Stimulated activated CD8-positive, alpha-beta memory T cell treated with anti-CD3 and anti-CD28 coated beads, Interleukin-7, amount 100 ng/mL, for 24 hours (primary cell): Measurements from ENCODE around the gene CRYL1.

Source experiments
- DNase-seq: peaks from one replicate; pipeline ENCODE4 v3.0.0-alpha.2; 2020; ENCODE audit warnings: low read depth

Gene CRYL1

GRCh38 chr13:20398459-20398858, 127.2 kb downstream of the CRYL1 start:
- no peak for DNase-seq

- DNase-seq = no peak
Measured at GRCh38 chr13:20397896-20398295, 127.8 kb downstream of the CRYL1 start.

- DNase-seq = no peak
Measured at GRCh38 chr13:20395061-20395916, 130.4 kb downstream of the CRYL1 start.

GRCh38 chr13:20394506-20394905, 131.2 kb downstream of the CRYL1 start:
- DNase-seq = no peak

- DNase-seq = no peak
Measured at GRCh38 chr13:20394169-20394501, 131.5 kb downstream of the CRYL1 start.

GRCh38 chr13:20393273-20394168, 132.1 kb downstream of the CRYL1 start:
- DNase-seq = no peak

- no peak for DNase-seq
Measured at GRCh38 chr13:20392530-20392929, 133.1 kb downstream of the CRYL1 start.

- no peak for DNase-seq
Measured at GRCh38 chr13:20391597-20392452, 133.8 kb downstream of the CRYL1 start.

GRCh38 chr13:20390526-20391175, 135.0 kb downstream of the CRYL1 start:
- no peak for DNase-seq

GRCh38 chr13:20389696-20390525, 135.7 kb downstream of the CRYL1 start:
- DNase-seq = no peak

GRCh38 chr13:20388184-20388583, 137.5 kb downstream of the CRYL1 start:
- no peak for DNase-seq

- DNase-seq = no peak
Measured at GRCh38 chr13:20387441-20387971, 138.2 kb downstream of the CRYL1 start.

GRCh38 chr13:20387006-20387405, 138.7 kb downstream of the CRYL1 start:
- no peak for DNase-seq

GRCh38 chr13:20383058-20383457, 142.6 kb downstream of the CRYL1 start:
- no peak for DNase-seq

- no peak for DNase-seq
Measured at GRCh38 chr13:20381401-20381800, 144.3 kb downstream of the CRYL1 start.

- no peak for DNase-seq
Measured at GRCh38 chr13:20378721-20379120, 146.9 kb downstream of the CRYL1 start.

- no peak for DNase-seq
Measured at GRCh38 chr13:20377720-20378119, 147.9 kb downstream of the CRYL1 start.

GRCh38 chr13:20375871-20376270, 149.8 kb downstream of the CRYL1 start:
- no peak for DNase-seq

GRCh38 chr13:20373861-20374260, 151.8 kb downstream of the CRYL1 start:
- DNase-seq = no peak

GRCh38 chr13:20371825-20372224, 153.8 kb downstream of the CRYL1 start:
- DNase-seq = no peak
